ENCODE data around the gene ABL1.
"Not testable (repeated sequence)": the region's sequence is repeated elsewhere in the genome, so short reads cannot be mapped to it uniquely, and the experiment has no call there.

The ABL1 gene

DNA sequence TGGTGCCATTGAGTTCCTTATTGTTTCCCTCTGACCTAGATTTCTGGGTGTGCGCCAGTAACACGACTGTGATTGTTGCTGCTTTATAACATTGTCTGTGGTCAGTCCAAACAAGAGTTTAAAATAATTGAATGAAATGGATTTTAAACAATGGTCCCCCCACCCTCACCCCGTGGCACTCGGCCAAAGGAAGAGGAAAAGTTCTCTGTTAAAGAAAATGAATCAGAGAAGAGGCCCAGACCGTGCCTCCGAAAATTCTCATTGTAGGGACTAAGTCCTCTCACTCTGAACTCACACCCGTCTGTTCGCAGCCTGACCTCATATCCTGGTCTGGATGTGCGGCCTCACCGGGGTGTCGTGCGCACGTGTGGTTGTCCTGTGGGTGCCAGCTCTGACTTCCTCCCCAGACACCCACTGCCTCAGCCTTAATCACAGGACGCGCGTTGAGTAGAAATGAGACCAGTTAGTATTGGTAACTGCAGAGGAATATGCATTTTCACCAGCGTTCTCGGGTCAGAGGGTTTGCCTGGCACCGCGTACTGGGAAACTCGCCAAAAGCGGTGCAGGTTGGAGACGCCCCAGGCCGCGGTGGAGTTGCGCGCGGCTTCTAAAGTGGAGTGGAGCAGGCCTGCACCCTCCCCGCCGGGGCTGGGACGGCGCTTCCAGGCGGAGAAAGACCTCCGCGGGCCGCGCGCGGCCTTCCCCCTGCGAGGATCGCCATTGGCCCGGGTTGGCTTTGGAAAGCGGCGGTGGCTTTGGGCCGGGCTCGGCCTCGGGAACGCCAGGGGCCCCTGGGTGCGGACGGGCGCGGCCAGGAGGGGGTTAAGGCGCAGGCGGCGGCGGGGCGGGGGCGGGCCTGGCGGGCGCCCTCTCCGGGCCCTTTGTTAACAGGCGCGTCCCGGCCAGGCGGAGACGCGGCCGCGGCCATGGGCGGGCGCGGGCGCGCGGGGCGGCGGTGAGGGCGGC is at the start of gene ABL1:
ABL1 (plus strand) TSS at position 884 of the 966 bp plus-strand sequence. CDS start 193 bp downstream, outside the sequence.
- TF ChIP-seq, protein P1, sequence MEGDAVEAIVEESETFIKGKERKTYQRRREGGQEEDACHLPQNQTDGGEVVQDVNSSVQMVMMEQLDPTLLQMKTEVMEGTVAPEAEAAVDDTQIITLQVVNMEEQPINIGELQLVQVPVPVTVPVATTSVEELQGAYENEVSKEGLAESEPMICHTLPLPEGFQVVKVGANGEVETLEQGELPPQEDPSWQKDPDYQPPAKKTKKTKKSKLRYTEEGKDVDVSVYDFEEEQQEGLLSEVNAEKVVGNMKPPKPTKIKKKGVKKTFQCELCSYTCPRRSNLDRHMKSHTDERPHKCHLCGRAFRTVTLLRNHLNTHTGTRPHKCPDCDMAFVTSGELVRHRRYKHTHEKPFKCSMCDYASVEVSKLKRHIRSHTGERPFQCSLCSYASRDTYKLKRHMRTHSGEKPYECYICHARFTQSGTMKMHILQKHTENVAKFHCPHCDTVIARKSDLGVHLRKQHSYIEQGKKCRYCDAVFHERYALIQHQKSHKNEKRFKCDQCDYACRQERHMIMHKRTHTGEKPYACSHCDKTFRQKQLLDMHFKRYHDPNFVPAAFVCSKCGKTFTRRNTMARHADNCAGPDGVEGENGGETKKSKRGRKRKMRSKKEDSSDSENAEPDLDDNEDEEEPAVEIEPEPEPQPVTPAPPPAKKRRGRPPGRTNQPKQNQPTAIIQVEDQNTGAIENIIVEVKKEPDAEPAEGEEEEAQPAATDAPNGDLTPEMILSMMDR (IDR thresholded peaks at IDR 0.05; ENCODE audit: low read depth, low read length), result no peak
- peak within 1 kb of the TSS; percentile 60 to 67 for H3K4me3 ChIP-seq (replicated peaks in 1 of 2; ENCODE audit: low read depth in 2 of 2, low read length in 2 of 2)
- DNase-seq (ENCODE audit: low read depth in 2 of 2), result peak; percentile 82 to 94

- no peak overlapping the region for H3K4me3 ChIP-seq (replicated peaks in 1 of 2; ENCODE audit: low read depth in 2 of 2, low read length in 2 of 2)
- no peak for DNase-seq (ENCODE audit: low read depth in 2 of 2)
- TF ChIP-seq, protein P1 (IDR thresholded peaks at IDR 0.05; ENCODE audit: low read depth, low read length), result no peak
Observed at GRCh38 chr9:130785940-130786508, 49.0 kb upstream of the ABL1 start.

DNA sequence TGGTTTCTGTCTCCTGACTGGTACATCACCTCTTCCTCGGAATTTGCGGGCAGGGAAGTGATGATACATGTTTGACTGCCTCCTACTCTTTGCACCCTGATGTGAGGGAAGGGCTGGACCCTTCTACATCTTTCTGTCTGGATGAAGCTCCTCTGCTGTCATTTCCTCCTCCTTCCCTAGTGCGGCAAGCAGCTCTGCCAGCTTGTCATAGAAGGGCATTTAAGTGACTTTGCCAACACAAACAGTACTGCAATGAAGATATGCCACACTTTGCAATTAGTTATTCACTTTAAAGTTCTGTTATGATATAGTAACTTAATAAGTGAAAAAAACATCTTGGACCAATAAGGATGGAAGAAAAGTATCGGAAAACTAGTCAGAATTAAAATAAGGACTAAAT is 48.5 kb upstream of the ABL1 start:
- DNase-seq (ENCODE audit: low read depth in 2 of 2), result no peak
- no peak overlapping the region for H3K4me3 ChIP-seq (replicated peaks in 1 of 2; ENCODE audit: low read depth in 2 of 2, low read length in 2 of 2)
- TF ChIP-seq, protein P1 (IDR thresholded peaks at IDR 0.05; ENCODE audit: low read depth, low read length), result no peak

GRCh38 chr9:130789747-130790672 is 45.0 kb upstream of the ABL1 start:
- TF ChIP-seq, protein P1 (IDR thresholded peaks at IDR 0.05; ENCODE audit: low read depth, low read length), result no peak
- H3K4me3 ChIP-seq (replicated peaks in 1 of 2; ENCODE audit: low read depth in 2 of 2, low read length in 2 of 2), result no peak overlapping the region
- no peak for DNase-seq (ENCODE audit: low read depth in 2 of 2)

DNA sequence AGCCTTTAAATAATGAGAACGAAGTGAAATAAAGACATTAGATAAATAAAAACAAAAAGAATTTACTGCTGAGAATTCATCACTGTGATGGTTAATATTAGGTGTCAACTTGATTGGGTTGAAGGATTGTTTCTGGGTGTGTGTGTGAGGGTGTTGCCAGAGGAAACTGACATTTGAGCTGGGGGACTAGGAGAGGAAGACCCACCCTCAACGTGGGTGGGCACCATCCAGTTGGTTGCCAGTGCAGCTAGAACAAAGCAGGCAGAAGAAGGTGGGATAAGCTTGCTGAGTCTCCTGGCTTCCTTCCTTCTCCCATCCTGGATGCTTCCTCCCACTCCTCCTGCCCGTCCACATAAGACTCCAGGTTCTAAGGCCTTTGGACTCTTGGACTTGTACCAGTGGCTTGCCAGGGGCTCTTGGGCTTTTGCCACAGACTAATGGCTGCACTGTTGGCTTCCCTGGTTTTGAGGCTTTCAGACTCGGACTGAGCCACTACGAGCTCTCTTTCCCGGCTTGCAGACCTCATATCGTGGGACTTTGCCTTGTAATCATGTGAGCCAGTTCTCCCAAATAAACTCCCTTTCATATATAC is 43.7 kb upstream of the ABL1 start:
- TF ChIP-seq, protein P1 (IDR thresholded peaks at IDR 0.05; ENCODE audit: low read depth, low read length), result no peak
- DNase-seq (ENCODE audit: low read depth in 2 of 2), result no peak
- no peak overlapping the region for H3K4me3 ChIP-seq (replicated peaks in 1 of 2; ENCODE audit: low read depth in 2 of 2, low read length in 2 of 2)

DNA sequence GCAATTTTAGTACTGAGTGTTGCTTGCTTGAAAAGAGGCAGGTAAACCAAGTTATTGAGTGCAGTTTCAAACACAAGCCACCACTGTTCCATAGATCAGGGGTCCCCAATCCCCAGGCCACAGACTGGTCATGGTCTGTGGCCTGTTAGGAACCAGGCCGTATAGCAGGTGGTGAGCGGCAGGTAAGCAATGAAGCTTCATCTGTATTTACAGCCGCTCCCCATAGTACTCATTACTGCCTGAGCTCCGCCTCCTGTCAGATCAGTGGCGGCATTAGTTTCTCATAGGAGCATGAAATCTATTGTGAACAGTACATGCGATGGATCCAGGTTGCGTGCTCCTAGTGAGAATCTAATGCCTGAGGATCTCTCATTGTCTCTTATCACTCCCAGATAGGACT is 41.5 kb upstream of the ABL1 start:
- TF ChIP-seq, protein P1 (IDR thresholded peaks at IDR 0.05; ENCODE audit: low read depth, low read length), result no peak
- DNase-seq (ENCODE audit: low read depth in 2 of 2), result no peak
- no peak overlapping the region for H3K4me3 ChIP-seq (replicated peaks in 1 of 2; ENCODE audit: low read depth in 2 of 2, low read length in 2 of 2)

GRCh38 chr9:130794021-130794420 is 41.0 kb upstream of the ABL1 start:
- not testable (repeated sequence) for DNase-seq (ENCODE audit: low read depth in 2 of 2); H3K4me3 ChIP-seq (replicated peaks in 1 of 2; ENCODE audit: low read depth in 2 of 2, low read length in 2 of 2)

DNA sequence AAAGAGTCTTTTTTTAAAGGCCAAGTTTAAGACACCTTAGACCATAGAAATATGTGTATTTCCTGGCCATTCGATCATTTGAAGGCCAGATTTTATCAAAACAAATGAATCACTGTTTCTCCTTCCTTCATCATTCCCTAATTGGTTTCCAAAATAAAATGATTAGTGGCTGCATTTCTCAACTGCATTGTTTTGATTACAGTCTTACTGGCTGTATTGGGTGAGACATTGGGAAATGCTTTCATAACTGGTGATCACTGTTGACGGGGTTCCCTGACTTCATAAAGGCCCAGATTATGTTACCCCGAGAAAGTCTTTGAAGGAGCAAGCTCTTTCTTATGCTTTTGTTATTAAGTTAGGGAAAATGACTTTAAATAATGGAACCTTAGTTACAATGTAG is 40.6 kb upstream of the ABL1 start:
- not testable (repeated sequence) for H3K4me3 ChIP-seq (replicated peaks in 1 of 2; ENCODE audit: low read depth in 2 of 2, low read length in 2 of 2)

More for the DNA sequence above, 40.6 kb upstream of the ABL1 start:
- peak; percentile 77 to 80 for DNase-seq (ENCODE audit: low read depth in 2 of 2)
